Gastrocnemius medialis (tissue), 4 donors: Measurements from ENCODE around the gene USP36.

Experiments used
- CTCF ChIP-seq, 5 experiments: fragments of 450-650 bp in 3 of 5; fragments of 200-600 bp in 2 of 5; sonication (generic) in 2 of 5; IDR thresholded peaks in 4 of 5; conservative IDR thresholded peaks in 1 of 5; 1 replicate in 4 of 5; 2 replicates in 1 of 5; pipeline ENCODE4 v1.5.1; 2016 to 2019; ENCODE audit warnings: antibody characterized with exemption in 5 of 5, mild to moderate bottlenecking in 3 of 5, moderate library complexity in 3 of 5
- POLR2A ChIP-seq, 2 donors: fragments of 450-650 bp; IDR thresholded peaks; one replicate each; pipeline ENCODE4 v1.6.1; 2017; ENCODE audit warnings: antibody characterized with exemption in 2 of 2, mild to moderate bottlenecking in 2 of 2, moderate library complexity in 2 of 2

- TF ChIP-seq CTCF (IDR thresholded peaks at IDR 0.05 in 4 of 5, conservative IDR thresholded peaks at IDR 0.05 in 1 of 5): no peak
- TF ChIP-seq POLR2A (IDR thresholded peaks at IDR 0.05): no peak
Measured at GRCh38 chr17:78802008-78802407, 38.6 kb downstream of the USP36 start.
